WERI-Rb-1 (cell line): ENCODE data around the gene MYLK.
"Not testable (repeated sequence)": the region's sequence is repeated elsewhere in the genome, so short reads cannot be mapped to it uniquely, and the experiment has no call there.

Experiments
- DNase-seq: peaks from one replicate; pipeline ENCODE4 v3.0.0-alpha.2; 2020
- H3K27ac ChIP-seq: fragments of 250-450 bp; sonication (Bioruptor Pico); 2 replicates; pipeline ENCODE4 v1.5.1; 2020; ENCODE audit warnings: mild to moderate bottlenecking, moderate library complexity
- H3K27me3 ChIP-seq: fragments of 250-450 bp; sonication (Bioruptor Pico); 2 replicates; pipeline ENCODE4 v1.5.1; 2021; ENCODE audit warnings: mild to moderate bottlenecking, low read depth, moderate library complexity; ENCODE audit not compliant: insufficient read depth, severe bottlenecking
- H3K36me3 ChIP-seq: fragments of 250-450 bp; sonication (Bioruptor Pico); 2 replicates; pipeline ENCODE4 v1.5.1; 2020; ENCODE audit warnings: mild to moderate bottlenecking, moderate library complexity
- H3K4me3 ChIP-seq: 2 replicates; pipeline ENCODE4 v1.5.1; 2011; ENCODE audit warnings: low read depth, mild to moderate bottlenecking, control low read depth, low read length
- H3K9me3 ChIP-seq: fragments of 250-450 bp; sonication (Bioruptor Pico); 2 replicates; pipeline ENCODE4 v1.5.1; 2021; ENCODE audit warnings: mild to moderate bottlenecking, moderate library complexity; ENCODE audit not compliant: severe bottlenecking
- CTCF ChIP-seq: IDR thresholded peaks from 2 replicates; pipeline ENCODE4 v1.5.1; 2011; ENCODE audit warnings: low read depth, mild to moderate bottlenecking, control low read depth, inconsistent platforms, low read length

Gene MYLK

GRCh38 chr3:123620343-123620742, 263.8 kb downstream of the MYLK start:
- no peak overlapping the region for H3K4me3 ChIP-seq
- TF ChIP-seq CTCF = no peak
- no peak for DNase-seq
- H3K27ac ChIP-seq = no peak overlapping the region
- no peaks in the 10 kb centered on the region for H3K27me3 ChIP-seq
- no peaks in the 10 kb centered on the region for H3K36me3 ChIP-seq
- no peaks in the 10 kb centered on the region for H3K9me3 ChIP-seq

DNA sequence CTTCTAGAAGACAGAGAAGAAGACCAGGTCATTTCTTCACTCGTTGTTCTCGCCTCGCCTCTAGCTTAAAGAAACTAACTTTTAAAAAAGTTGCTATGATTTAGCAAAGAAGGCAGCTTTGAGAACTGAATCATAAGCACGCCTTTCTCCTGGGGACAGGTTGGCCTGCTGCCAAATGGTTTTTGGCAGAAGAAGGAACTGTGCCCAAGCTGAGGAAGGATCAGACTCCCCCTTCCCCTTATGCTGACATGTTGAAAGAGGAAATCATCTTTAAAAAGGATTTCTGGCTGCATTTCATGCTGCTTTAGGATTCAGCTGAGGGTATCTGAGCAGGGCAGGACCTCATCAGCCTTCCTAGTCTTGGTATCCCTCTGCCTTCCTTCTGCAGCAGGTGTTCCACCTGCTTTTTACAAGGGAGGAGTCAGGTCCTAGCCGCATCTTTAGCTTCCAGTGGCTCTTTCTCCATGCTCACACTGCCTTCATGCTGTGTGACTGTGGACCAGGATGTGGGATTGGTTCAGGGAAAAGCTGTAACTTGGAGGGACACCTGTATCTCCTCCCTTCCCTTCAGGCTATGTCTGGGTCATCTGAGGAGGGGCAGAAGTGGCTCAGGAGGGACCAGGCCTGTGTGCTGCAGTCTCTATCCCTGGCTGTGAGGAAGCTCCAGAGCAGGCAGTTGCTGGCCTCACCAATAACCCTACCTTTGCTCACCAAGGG, 265.2 kb downstream of the MYLK start:
- H3K27me3 ChIP-seq = no peaks in the 10 kb centered on the region
- H3K9me3 ChIP-seq = no peaks in the 10 kb centered on the region
- H3K36me3 ChIP-seq = no peaks in the 10 kb centered on the region
- H3K4me3 ChIP-seq = no peak overlapping the region
- DNase-seq = no peak
- no peak for TF ChIP-seq CTCF
- H3K27ac ChIP-seq = no peak overlapping the region

GRCh38 chr3:123618076-123618708, 265.9 kb downstream of the MYLK start:
- Histone ChIP-seq H3K27me3 (no peaks in the 10 kb centered on the region), H3K4me3 (no peak overlapping the region), H3K36me3 (no peaks in the 10 kb centered on the region; the same call in 1 of the 2 replicates), H3K9me3 (no peaks in the 10 kb centered on the region), H3K27ac (no peak overlapping the region)
- no peak for DNase-seq
- no peak for TF ChIP-seq CTCF

DNA sequence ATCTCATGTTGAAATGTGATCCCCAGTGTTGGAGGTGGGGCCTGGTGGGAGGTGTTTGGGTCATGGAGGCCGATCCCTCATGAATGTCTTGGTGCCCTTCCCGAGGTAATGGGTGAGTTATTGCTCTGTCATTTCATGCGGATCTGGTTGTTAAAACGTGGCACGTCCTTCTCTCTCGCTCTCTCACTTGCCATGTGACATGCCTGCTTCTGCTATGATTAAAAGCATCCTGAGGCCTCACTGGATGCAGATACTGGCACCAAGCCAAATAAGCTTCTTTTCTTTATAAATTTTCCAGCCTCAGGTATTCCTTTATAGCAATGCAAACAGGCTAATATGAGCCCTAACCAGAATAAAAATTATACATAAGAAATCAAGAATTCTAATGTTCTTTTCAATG, 267.5 kb downstream of the MYLK start:
- DNase-seq = no peak
- H3K9me3 ChIP-seq = no peaks in the 10 kb centered on the region
- peaks cover 2% of the 10 kb centered on the region for H3K36me3 ChIP-seq
- TF ChIP-seq CTCF = no peak
- H3K27ac ChIP-seq = no peak overlapping the region
- no peaks in the 10 kb centered on the region for H3K27me3 ChIP-seq
- no peak overlapping the region for H3K4me3 ChIP-seq

DNA sequence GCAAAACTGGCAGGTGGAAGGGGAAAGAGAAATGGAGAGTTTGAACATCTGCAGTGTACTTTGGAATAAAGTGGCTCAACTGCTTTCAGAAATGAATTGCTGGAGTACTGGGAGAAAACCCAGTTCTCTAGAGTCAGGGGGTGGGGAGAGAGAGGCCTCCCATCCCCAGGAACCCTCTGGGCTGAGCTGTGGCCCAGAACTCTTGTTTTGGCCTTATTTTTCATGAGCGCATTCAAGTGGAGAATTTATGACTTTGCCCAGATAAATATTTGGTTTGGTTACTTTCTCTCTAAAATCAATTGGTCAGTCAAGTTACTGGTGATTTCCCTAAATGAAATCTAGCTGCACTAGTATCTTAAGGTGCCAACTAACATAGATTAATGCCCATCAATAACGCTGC, 270.6 kb downstream of the MYLK start:
- H3K9me3 ChIP-seq = no peaks in the 10 kb centered on the region
- H3K36me3 ChIP-seq = peaks cover 2% of the 10 kb centered on the region
- H3K4me3 ChIP-seq = no peak overlapping the region
- no peaks in the 10 kb centered on the region for H3K27me3 ChIP-seq
- no peak for TF ChIP-seq CTCF
- no peak for DNase-seq
- no peak overlapping the region for H3K27ac ChIP-seq

GRCh38 chr3:123611674-123612073, 272.5 kb downstream of the MYLK start:
- H3K36me3 ChIP-seq, DNase-seq, H3K27ac ChIP-seq, H3K27me3 ChIP-seq, H3K4me3 ChIP-seq, H3K9me3 ChIP-seq: not testable (repeated sequence)
